Measurements from ENCODE around the gene HBP1.
"Not testable (repeated sequence)": the region's sequence is repeated elsewhere in the genome, so short reads cannot be mapped to it uniquely, and the experiment has no call there.

The HBP1 gene

DNA sequence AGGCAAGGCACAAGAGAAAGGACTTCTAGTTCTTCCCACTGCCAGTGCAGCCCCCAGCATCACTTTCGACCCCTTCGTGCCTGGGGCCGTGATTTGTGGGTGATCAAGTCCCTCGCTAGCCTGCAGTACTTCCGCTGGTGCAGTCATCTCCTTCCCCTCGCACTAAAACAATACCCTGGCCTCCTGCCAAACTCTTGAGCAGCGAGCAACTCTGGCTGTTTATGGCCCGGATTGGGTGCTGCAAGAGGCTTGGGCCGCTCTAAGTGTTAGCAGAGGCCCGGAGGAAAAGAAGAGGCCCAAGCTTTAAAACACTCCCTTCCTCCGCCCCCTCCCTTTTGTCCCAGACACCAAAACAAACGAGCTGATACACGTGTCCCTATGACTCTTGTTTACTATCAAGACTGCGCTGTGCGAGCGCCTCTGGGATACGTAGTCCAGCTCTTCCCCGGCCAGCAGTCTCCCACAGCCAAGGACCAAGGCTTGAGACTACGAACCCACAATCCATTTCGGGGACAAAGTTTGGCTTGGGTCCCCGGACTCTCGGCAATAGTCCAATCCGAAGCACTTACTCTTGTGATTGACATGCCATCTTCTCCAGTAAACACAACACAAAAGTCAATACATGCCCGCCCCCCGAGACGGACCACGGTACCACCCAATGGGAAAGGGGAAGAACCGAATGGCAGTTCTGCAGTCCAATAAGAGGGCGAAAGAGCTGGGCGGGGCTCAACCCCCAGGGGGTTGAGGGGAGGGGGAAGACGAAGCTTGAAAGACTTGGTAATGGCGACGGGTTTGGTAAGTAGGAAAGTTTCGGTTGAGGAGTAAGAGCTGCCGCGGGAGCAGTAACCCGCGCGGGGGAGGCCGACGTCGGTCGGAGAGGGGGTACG lies at the start of gene HBP1:
Gene HBP1, plus strand, starts transcription at position 771 of the 887 bp plus-strand sequence. CDS start 10,891 bp downstream, outside the sequence.
- peak within 1 kb of the TSS; percentile 62 for H3K9ac ChIP-seq (ENCODE audit: low read length)
- H3K4me3 ChIP-seq (ENCODE audit: low read depth in 1 of 2, low read length in 2 of 2): peak within 1 kb of the TSS; percentile 75 to 98
- no peaks in the 10 kb centered on the region for H3K36me3 ChIP-seq (ENCODE audit: insufficient read depth, low read length)
- peak within 1 kb of the TSS; percentile 98 for H3K27ac ChIP-seq (ENCODE audit: low read depth, low read length)
- H3K4me1 ChIP-seq (ENCODE audit: insufficient read depth, low read length): peaks cover 13% of the 10 kb centered on the region
- no peaks in the 10 kb centered on the region for H3K9me3 ChIP-seq (ENCODE audit: low read length)
- no peaks in the 10 kb centered on the region for H3K27me3 ChIP-seq (ENCODE audit: control insufficient read depth in 1 of 2, insufficient read depth in 2 of 2, low read length in 2 of 2)

DNA sequence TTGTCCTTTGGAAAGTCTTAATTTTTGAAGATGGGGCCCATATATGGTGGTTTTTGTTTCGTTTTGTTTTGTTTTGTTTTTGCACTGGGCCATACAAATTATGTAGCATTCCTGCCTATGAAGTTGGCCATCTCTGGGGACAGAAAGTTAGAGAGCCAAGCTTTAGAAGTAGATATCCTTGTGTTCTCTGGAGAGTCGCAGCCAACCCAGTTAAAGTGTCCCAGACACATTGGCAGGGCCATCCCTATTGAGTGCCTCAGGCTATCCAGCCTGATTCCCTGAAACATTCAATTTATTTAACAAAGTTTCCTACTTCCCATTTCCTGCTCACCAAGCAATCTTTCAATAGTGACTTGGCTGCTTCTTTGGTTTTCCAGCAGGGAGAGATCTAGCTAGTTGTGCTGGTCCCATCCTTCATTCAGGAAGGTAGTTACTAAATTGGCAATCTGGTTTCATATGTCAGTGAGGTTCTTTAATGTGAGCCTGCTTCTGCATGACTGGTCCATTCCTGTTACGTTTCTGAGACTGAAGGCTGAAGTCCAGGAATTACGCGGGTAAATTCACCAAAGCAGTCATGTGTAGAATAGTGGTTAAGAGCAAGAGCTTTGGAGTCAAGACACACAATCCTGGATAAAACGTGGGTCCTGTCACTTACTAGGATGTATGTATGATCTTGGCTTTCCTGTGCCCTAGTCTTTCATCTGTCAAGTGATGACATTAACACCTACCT lies 49.3 kb upstream of the HBP1 start:
- Histone ChIP-seq H3K27ac (ENCODE audit: low read depth, low read length) (no peak overlapping the region), H3K36me3 (ENCODE audit: insufficient read depth, low read length) (no peaks in the 10 kb centered on the region), H3K9ac (ENCODE audit: low read length) (no peak overlapping the region), H3K4me3 (ENCODE audit: low read depth in 1 of 2, low read length in 2 of 2) (no peak overlapping the region), H3K9me3 (ENCODE audit: low read length) (no peaks in the 10 kb centered on the region), H3K4me1 (ENCODE audit: insufficient read depth, low read length) (peaks cover 6% of the 10 kb centered on the region), H3K27me3 (ENCODE audit: control insufficient read depth in 1 of 2, insufficient read depth in 2 of 2, low read length in 2 of 2) (no peaks in the 10 kb centered on the region)

DNA sequence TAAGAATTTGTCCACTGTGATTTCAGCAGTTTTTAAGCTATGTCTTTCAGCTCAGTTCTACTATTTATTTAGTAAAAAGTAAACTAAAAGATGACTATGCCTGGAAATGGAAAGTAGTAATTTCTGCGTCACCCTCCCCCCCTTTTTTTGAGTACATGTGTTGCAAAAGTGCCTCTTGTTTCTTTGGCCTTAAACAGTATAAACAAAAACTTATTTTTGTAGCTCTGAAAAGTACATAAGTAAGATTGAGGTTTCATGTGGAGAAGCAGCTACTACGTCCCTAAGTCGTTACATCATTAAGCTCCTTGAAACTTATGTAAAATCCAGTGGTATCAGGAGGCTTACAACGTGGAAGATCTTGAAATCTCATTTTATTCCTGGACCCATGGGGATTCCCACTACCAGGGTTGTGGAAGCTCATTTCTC lies 46.3 kb upstream of the HBP1 start:
- no peak overlapping the region for H3K27ac ChIP-seq (ENCODE audit: low read depth, low read length)
- H3K36me3 ChIP-seq (ENCODE audit: insufficient read depth, low read length): no peaks in the 10 kb centered on the region
- H3K27me3 ChIP-seq (ENCODE audit: control insufficient read depth in 1 of 2, insufficient read depth in 2 of 2, low read length in 2 of 2): no peaks in the 10 kb centered on the region
- H3K9me3 ChIP-seq (ENCODE audit: low read length): no peaks in the 10 kb centered on the region
- no peak overlapping the region for H3K9ac ChIP-seq (ENCODE audit: low read length)
- no peak overlapping the region for H3K4me3 ChIP-seq (ENCODE audit: low read depth in 1 of 2, low read length in 2 of 2)
- peaks cover 6% of the 10 kb centered on the region for H3K4me1 ChIP-seq (ENCODE audit: insufficient read depth, low read length)

GRCh38 chr7:107123392-107123791 lies 45.4 kb upstream of the HBP1 start:
- H3K9ac ChIP-seq (ENCODE audit: low read length): no peak overlapping the region
- H3K27me3 ChIP-seq (ENCODE audit: control insufficient read depth in 1 of 2, insufficient read depth in 2 of 2, low read length in 2 of 2): no peaks in the 10 kb centered on the region
- peaks cover 5% of the 10 kb centered on the region for H3K4me1 ChIP-seq (ENCODE audit: insufficient read depth, low read length)
- H3K27ac ChIP-seq (ENCODE audit: low read depth, low read length): no peak overlapping the region
- H3K9me3 ChIP-seq (ENCODE audit: low read length): no peaks in the 10 kb centered on the region
- H3K4me3 ChIP-seq (ENCODE audit: low read depth in 1 of 2, low read length in 2 of 2): no peak overlapping the region
- no peaks in the 10 kb centered on the region for H3K36me3 ChIP-seq (ENCODE audit: insufficient read depth, low read length)

- H3K4me3 ChIP-seq (ENCODE audit: low read depth in 1 of 2, low read length in 2 of 2): no peak overlapping the region
- H3K9ac ChIP-seq (ENCODE audit: low read length): no peak overlapping the region
- no peaks in the 10 kb centered on the region for H3K9me3 ChIP-seq (ENCODE audit: low read length)
- H3K27ac ChIP-seq (ENCODE audit: low read depth, low read length): no peak overlapping the region
- no peaks in the 10 kb centered on the region for H3K27me3 ChIP-seq (ENCODE audit: control insufficient read depth in 1 of 2, insufficient read depth in 2 of 2, low read length in 2 of 2)
- H3K4me1 ChIP-seq (ENCODE audit: insufficient read depth, low read length): no peaks in the 10 kb centered on the region
- H3K36me3 ChIP-seq (ENCODE audit: insufficient read depth, low read length): no peaks in the 10 kb centered on the region
Measured at GRCh38 chr7:107125475-107125874, 43.3 kb upstream of the HBP1 start.

DNA sequence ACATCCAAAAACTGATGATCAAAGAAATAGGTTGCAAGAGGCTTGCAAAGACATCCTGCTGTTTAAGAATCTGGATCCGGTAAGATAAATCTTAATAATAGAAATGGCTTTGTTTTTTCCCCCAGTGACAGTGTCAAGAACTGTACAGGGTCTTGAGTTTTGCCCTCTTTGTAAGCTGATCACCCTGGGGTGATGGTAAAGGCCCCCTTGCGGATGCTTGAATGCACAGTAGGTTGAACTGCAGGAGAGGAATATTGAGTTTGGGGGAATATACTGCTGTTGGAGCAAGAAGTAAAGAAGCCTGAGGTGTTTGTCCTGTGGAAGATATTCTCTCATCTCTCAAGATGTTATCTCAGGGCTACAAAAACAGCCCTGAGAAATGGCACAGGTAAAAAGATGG lies 40.6 kb upstream of the HBP1 start:
- Histone ChIP-seq H3K4me3 (ENCODE audit: low read depth in 1 of 2, low read length in 2 of 2) (no peak overlapping the region), H3K9me3 (ENCODE audit: low read length) (no peaks in the 10 kb centered on the region), H3K27ac (ENCODE audit: low read depth, low read length) (no peak overlapping the region), H3K9ac (ENCODE audit: low read length) (no peak overlapping the region), H3K27me3 (ENCODE audit: control insufficient read depth in 1 of 2, insufficient read depth in 2 of 2, low read length in 2 of 2) (no peaks in the 10 kb centered on the region), H3K4me1 (ENCODE audit: insufficient read depth, low read length) (no peaks in the 10 kb centered on the region), H3K36me3 (ENCODE audit: insufficient read depth, low read length) (no peaks in the 10 kb centered on the region)

DNA sequence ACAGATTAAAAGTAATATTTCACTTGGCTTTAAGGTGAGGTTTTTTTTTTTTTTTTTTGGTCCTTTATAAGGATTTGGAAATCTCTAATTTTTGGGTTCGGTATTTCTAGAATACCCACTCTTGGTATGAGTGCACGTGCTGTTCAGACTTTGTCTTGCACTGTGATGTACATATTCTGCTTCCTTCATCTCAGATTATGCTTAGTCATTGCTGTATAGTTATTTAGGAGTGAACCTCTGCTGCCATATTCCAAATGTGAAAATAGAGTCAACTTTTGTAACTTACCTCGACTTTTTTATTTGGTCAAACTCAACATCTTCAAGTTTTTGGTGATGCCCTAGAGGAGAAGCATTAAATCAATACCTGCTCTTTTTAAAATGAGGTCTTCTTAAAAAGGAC lies 40.1 kb upstream of the HBP1 start:
- Histone ChIP-seq H3K9me3 (ENCODE audit: low read length) (no peaks in the 10 kb centered on the region), H3K27me3 (ENCODE audit: control insufficient read depth in 1 of 2, insufficient read depth in 2 of 2, low read length in 2 of 2) (no peaks in the 10 kb centered on the region), H3K27ac (ENCODE audit: low read depth, low read length) (no peak overlapping the region), H3K36me3 (ENCODE audit: insufficient read depth, low read length) (no peaks in the 10 kb centered on the region), H3K4me3 (ENCODE audit: low read depth in 1 of 2, low read length in 2 of 2) (no peak overlapping the region), H3K9ac (ENCODE audit: low read length) (no peak overlapping the region), H3K4me1 (ENCODE audit: insufficient read depth, low read length) (no peaks in the 10 kb centered on the region)

- Histone ChIP-seq H3K9me3 (ENCODE audit: low read length) (no peaks in the 10 kb centered on the region), H3K4me1 (ENCODE audit: insufficient read depth, low read length) (no peaks in the 10 kb centered on the region), H3K4me3 (ENCODE audit: low read depth in 1 of 2, low read length in 2 of 2) (no peak overlapping the region), H3K27me3 (ENCODE audit: control insufficient read depth in 1 of 2, insufficient read depth in 2 of 2, low read length in 2 of 2) (no peaks in the 10 kb centered on the region), H3K9ac (ENCODE audit: low read length) (no peak overlapping the region), H3K27ac (ENCODE audit: low read depth, low read length) (no peak overlapping the region), H3K36me3 (ENCODE audit: insufficient read depth, low read length) (no peaks in the 10 kb centered on the region)
Measured at GRCh38 chr7:107130487-107131220, 38.1 kb upstream of the HBP1 start.

DNA sequence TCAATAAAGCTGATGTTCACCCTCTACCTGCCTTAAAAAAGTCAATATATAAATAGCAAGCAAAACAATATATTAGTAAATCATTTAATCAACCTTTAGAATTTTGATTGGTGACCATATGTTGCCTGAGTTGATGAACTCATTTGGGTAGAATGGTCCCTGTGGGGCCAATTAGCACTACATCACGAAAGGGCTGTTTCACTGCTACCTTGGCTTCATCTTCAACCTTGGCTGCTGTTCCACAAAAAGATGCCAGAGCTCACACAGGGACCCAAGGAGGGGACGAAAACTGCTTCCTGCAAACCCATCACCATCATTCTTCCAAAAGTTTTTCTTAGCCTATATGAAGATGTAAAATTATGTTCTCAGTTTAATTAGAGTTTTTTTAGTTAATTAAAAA lies 35.4 kb upstream of the HBP1 start:
- no peaks in the 10 kb centered on the region for H3K9me3 ChIP-seq (ENCODE audit: low read length)
- no peak overlapping the region for H3K9ac ChIP-seq (ENCODE audit: low read length)
- no peaks in the 10 kb centered on the region for H3K4me1 ChIP-seq (ENCODE audit: insufficient read depth, low read length)
- no peaks in the 10 kb centered on the region for H3K36me3 ChIP-seq (ENCODE audit: insufficient read depth, low read length)
- H3K4me3 ChIP-seq (ENCODE audit: low read depth in 1 of 2, low read length in 2 of 2): no peak overlapping the region
- no peak overlapping the region for H3K27ac ChIP-seq (ENCODE audit: low read depth, low read length)
- no peaks in the 10 kb centered on the region for H3K27me3 ChIP-seq (ENCODE audit: control insufficient read depth in 1 of 2, insufficient read depth in 2 of 2, low read length in 2 of 2)

GRCh38 chr7:107138696-107139420 lies 29.9 kb upstream of the HBP1 start:
- Histone ChIP-seq H3K9ac (ENCODE audit: low read length) (no peak overlapping the region), H3K4me3 (ENCODE audit: low read depth in 1 of 2, low read length in 2 of 2) (no peak overlapping the region)

GRCh38 chr7:107143875-107144274 lies 24.9 kb upstream of the HBP1 start:
- H3K9ac ChIP-seq (ENCODE audit: low read length); H3K4me1 ChIP-seq (ENCODE audit: insufficient read depth, low read length); H3K27ac ChIP-seq (ENCODE audit: low read depth, low read length); H3K4me3 ChIP-seq (ENCODE audit: low read depth in 1 of 2, low read length in 2 of 2); H3K9me3 ChIP-seq (ENCODE audit: low read length); H3K27me3 ChIP-seq (ENCODE audit: control insufficient read depth in 1 of 2, insufficient read depth in 2 of 2, low read length in 2 of 2); H3K36me3 ChIP-seq (ENCODE audit: insufficient read depth, low read length): not testable (repeated sequence)

More at GRCh38 chr7:107138696-107139420, 29.9 kb upstream of the HBP1 start:
- Histone ChIP-seq H3K27me3 (ENCODE audit: control insufficient read depth in 1 of 2, insufficient read depth in 2 of 2, low read length in 2 of 2) (no peaks in the 10 kb centered on the region), H3K27ac (ENCODE audit: low read depth, low read length) (no peak overlapping the region), H3K9me3 (ENCODE audit: low read length) (no peaks in the 10 kb centered on the region), H3K36me3 (ENCODE audit: insufficient read depth, low read length) (no peaks in the 10 kb centered on the region), H3K4me1 (ENCODE audit: insufficient read depth, low read length) (peaks cover 5% of the 10 kb centered on the region)

Data from muscle layer of colon (tissue), 2 donors.